Measurements from ENCODE around the gene RBM3.
A peak's percentile ranks its signal among the peaks of the same experiment; 100 is the strongest.

The RBM3 gene

DNA sequence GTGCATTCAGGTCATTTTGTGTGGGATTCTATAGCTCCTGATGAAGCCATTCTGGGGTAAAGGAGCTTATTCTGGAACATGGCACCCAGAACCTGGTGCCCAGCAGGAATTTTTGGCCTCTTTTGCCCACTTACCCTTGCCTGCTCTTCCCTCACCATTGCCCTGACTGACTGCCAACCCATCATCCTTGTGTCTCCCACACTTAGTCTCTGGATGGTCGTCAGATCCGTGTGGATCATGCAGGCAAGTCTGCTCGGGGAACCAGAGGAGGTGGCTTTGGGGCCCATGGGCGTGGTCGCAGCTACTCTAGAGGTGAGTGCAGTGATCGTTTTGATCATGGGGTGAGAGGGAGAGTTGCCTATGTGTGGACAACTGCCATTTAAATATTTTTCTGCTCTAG lies 1.8 kb downstream of the RBM3 start:
- DNase-seq (ENCODE audit: low read depth, low spot score): no peak

DNA sequence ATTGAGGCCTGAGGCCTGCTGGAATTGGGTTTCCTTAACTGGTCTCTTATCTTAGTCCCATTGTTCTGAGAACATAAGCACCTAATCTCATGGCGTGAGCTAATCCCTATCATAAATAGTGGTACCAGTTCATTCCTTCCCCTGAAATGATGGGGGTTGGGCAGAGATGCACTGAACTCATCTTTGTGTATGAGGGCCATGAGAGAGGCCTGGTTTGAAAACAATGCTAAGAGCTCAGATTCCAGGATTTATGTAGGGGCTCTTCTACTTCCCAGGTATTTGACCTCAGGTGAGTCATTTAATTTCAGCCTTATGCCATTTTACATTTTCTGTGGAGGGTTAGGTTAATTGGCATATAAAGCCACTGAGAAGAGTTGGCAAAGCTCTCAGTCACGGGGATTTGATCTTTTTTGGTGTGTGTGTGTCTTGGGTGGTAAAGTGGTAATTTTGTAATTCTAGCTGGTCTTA lies 4.4 kb downstream of the RBM3 start:
- DNase-seq (ENCODE audit: low read depth, low spot score): no peak

DNA sequence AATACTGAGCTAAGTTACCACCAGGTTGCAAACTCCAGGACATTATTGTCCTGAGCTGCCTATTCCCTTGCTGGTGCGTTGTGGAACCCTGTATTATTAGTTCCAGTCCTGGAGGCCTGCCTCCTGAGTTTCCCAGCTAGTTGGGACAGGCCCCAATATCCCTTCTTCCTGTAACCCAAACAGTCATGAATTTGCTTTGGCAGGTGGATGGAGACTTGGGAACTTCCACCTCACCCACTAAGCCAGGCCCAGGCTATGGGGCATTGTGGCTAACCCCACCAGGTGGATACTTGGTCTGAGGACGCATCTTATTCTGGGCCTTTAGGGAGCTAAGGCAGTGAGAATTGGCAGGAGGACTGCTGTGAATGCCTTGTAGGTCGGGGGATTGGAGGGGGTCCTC lies 5.0 kb downstream of the RBM3 start:
- no peak for DNase-seq (ENCODE audit: low read depth, low spot score)

DNA sequence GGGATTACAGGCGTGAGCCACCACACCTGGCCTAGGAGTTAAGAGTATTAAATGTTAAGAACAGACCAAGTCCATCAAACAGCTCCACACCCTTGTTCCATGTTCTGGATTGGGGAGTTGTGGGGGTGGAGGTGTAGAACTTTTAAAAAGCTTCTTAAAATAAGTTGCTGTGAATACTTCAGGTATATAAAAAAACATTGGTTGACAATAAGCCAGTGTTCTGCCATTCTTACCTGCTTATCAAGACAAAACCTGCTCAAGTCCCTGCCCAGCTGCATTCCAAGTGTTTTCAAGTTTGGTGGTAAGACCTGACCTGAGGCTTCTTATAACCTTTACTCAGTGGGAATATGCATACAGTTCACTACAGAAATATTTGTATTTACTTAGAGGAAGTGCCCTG lies 6.4 kb downstream of the RBM3 start:
- DNase-seq (ENCODE audit: low read depth, low spot score): no peak

DNA sequence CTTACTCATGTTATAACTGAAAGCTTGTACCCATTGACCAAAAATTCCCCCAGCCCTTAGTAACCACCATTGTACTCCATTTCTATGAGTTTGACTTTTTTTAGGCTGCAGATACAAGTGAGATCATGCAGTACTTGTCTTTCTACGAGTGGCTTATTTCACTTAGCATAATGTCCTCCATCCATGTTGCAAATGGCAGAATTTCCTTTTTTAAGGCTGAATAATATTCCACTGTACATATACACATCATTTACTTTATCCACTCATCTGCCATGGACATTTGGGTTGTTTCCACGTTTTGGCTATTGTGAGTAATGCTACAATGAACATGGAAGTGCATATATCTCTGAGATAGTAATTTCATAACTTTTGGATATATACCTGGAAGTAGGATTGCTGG lies 10.4 kb downstream of the RBM3 start:
- DNase-seq (ENCODE audit: low read depth, low spot score): no peak

DNA sequence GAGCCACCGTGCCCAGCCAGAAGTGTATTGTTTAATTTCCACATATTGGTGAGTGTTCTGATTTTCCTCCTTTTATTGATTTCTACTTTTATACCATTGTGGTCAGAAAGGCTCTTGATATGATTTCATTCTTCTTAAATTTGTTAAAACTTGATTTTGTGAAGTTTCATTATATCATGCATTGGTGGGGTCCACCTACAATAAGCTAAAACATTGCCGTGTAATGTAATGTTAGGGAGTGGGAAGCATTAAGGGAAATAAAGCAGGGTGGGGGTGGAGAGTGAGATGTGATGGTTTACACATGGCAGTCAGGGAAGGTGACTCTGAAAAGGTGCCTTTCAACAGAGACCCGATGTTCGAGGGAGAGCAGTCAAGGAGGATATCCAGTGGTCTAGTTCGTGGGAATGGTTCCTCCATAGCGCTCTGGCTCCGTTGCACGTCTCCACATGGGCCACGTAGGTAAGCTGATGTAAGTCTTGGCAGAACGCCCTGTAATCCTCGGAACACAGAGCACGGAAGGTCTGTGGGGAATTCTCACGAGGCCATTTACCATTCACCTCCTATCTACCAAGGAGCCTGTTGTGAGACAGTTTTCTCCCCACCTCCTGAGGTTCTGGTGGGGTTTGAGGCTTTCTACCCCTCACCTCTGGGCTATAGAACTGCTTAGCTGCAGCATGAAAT lies 15.3 kb downstream of the RBM3 start:
- no peak for DNase-seq (ENCODE audit: low read depth, low spot score)

DNA sequence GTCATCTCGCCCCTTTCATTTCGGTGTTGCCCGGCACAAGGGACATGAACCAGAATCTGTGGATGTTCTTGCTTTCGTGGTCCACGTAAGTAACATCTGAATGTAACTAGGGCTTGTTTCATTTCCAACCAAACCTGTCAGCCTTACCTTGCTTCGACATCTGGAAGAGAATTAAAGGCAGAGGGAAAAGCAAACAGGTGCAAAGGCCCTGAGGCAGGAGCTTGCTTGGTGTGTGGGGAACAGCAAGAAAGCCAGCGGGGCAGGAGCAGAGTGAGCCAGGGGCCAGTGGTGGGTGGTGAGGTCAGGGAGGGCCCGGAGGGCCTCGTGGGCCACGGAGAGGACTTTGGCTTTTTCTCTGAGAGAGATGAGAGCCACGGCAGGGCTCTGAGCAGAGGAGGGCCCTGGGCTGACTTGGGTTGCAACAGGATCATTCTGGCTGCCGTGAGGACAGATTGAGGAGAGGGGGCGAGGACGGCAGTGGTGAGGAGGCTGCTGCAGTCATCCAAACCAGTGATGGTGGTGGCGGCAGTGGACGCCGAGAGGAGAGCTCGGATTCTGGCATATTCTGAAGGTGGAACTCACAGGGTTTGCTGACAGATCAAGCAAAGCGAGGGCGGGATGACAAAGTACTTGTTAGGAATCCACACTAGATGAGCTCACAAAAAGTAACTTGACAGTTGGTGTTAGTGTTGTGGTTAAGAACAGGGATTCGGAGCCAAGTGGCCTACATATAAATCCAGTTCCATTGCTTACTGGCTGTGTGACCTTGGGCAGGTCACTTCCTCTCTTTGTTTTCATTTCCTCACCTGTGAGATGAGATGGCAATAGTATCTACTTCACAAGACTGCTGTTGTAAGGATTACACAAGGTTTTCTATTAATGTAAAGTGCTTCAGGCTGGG lies 16.2 kb downstream of the RBM3 start:
- no peak for DNase-seq (ENCODE audit: low read depth, low spot score)

DNA sequence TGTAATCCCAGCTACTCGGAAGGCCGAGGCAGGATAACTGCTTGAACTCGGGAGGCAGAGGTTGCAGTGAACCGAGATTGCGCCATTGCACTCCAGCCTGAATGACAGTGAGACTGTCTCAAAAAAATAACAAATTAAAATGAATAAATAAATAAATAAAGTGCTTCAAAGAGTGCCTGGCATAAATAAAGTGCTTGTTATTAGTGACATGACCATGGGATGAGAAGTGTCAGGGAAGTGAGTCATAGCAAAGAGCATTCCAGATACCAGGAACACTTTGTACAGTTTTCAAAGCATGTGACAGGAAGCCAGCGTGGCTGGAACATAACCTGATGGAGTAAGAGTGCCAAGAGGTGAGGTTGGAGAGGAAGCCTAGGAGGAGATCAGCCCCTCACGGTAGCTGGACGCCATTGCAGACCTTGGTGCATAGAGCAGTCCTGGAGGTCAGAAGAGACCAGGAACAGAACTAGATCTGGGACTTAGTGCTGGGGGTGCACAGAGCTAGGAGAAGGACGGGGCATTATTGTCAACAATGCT lies 17.0 kb downstream of the RBM3 start:
- no peak for DNase-seq (ENCODE audit: low read depth, low spot score)

DNA sequence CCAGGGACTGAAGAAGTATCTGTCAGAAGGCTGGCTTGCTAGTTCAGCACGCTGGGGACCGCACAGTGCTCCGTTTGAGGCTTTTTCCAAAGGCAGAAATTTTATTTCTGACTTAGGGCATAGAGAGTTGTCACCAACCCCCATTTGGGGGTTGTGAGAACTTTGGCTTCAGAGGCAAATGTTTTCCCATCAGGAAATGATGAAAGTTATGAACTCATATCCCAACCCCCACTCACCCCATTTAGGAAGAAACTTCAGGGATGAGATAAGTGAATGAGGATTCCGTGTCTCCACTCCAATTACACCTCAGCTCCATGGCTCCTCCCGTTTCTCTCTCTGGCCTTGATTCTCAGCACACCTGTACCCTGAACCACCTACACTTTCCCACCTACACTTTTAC lies 18.7 kb downstream of the RBM3 start:
- DNase-seq (ENCODE audit: low read depth, low spot score): no peak

DNA sequence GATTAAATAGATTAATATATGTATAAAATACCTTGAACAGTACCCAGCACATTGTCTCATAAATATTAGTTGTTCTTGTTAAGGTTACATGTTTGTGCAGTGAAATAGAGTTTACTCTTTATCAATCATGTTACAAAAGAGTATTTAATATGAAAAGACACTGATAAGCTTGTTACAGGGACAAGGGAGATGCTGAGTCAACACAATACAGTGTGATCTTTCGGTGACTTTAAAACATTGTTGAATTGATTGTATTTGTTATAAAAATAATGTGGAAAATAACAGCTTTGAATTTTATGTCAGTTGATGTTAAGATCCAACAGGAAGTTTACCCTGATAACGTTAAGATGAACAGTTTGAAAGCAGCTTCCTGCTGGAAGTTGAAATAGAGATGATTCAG lies 21.6 kb downstream of the RBM3 start:
- DNase-seq (ENCODE audit: low read depth, low spot score): no peak

DNA sequence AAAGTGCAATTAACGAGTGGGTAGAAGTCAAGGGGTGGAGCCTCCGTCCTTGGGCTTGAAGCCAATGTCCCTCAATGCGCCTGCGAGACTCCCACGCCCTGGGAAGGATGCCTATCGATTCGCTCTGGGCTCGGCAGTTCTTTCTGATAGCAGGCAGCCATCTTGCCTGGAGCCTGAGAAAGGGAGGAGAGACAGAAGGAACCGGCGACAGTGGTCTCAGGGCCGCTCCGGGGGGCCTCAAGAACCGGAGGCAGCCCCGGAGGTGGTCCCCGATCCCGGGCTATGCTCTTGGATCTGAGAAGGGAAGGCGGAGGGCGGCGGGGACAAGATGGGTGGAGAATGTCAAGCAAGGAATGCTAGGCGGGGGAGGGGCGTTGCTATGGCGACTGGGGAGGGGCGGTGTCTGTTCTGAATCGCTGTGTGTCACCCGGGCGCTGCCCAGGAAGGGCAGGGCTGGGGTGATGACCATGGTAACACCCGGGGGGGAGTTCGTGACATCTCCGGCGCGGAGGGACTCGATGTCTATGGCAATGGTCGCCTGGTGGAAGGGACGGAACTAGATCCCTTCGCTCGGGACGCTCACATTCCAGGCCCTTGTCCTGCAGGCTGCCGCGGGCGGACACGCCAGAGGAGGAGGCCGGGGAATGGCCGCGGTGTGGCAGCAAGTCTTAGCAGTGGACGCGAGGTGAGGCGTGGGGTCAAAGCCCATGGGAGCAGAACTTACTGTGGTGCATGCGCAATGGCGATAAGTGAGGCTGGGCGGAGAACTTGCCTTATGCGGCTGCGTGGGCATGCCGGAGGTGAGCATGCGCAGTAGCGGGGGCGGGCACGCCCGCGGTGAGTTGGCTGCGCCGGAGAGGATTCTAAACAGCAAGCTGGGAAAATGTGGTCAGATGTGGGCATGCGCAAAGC lies 23.3 kb downstream of the RBM3 start, which contains the start of gene WDR13:
Gene WDR13 (plus strand): TSS at position 140 of the 912 bp plus-strand sequence. CDS start 505 bp downstream, at position 645.
- DNase-seq (ENCODE audit: low read depth, low spot score): peak; percentile 67

DNA sequence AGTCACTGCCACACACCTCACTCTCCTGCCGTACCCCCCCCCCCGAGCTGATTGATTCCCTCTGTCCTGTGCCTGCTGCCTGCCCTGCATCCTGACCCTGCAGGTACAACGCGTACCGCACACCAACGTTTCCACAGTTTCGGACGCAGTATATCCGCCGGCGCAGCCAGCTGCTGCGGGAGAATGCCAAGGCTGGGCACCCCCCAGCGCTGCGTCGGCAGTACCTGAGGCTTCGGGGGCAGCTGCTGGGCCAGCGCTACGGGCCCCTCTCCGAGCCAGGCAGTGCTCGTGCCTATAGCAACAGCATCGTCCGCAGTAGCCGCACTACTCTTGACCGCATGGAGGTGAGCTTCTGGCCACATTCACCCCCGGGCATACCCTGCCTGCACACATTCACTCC lies 24.3 kb downstream of the RBM3 start:
- no peak for DNase-seq (ENCODE audit: low read depth, low spot score)

DNA sequence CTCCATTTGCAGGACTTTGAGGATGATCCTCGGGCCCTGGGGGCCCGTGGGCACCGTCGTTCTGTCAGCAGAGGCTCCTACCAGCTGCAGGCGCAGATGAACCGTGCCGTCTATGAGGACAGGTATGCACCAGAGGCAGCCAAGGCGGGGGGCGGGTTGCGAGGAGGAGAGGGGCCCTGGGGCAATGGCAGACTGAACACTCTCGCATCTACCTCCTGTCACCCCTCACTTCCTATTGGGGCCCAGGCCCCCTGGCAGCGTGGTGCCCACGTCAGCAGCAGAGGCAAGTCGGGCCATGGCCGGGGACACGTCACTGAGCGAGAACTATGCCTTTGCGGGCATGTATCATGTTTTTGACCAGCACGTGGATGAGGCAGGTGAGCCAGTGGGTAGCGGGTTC lies 25.1 kb downstream of the RBM3 start:
- no peak for DNase-seq (ENCODE audit: low read depth, low spot score)

DNA sequence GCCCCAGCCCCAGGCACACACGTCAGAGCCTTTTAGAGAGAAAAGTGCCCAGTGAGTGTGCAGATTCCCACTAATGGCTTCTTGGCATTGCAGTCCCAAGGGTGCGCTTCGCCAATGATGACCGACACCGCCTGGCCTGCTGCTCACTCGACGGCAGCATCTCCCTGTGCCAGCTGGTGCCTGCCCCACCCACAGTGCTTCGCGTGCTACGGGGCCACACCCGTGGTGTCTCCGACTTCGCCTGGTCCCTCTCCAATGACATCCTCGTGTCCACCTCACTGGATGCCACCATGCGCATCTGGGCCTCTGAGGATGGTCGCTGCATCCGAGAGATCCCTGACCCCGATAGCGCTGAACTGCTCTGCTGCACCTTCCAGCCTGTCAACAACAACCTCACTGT lies 25.9 kb downstream of the RBM3 start:
- DNase-seq (ENCODE audit: low read depth, low spot score): no peak

DNA sequence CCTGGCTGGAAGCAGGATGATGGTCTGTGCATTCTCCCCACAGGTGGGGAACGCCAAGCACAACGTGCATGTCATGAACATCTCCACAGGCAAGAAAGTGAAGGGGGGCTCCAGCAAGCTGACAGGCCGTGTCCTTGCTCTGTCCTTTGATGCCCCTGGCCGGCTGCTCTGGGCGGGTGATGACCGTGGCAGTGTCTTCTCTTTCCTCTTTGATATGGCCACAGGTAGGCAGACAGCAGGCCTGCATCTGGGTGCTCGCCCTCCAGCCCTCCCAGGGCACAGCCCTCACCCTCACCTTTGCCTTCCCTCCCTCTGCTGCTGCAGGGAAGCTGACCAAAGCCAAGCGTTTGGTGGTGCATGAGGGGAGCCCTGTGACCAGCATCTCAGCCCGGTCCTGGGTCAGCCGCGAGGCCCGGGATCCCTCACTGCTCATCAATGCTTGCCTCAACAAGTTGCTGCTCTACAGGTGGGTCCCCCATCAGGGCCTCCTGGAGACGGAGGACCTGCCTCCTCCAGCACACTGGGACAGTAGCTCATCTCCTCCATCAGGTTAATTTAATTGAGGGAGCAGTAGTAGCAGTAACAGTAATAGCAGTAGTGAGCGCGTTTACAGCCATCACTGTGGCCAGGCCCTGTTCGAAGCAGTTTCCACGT lies 27.6 kb downstream of the RBM3 start:
- no peak for DNase-seq (ENCODE audit: low read depth, low spot score)

DNA sequence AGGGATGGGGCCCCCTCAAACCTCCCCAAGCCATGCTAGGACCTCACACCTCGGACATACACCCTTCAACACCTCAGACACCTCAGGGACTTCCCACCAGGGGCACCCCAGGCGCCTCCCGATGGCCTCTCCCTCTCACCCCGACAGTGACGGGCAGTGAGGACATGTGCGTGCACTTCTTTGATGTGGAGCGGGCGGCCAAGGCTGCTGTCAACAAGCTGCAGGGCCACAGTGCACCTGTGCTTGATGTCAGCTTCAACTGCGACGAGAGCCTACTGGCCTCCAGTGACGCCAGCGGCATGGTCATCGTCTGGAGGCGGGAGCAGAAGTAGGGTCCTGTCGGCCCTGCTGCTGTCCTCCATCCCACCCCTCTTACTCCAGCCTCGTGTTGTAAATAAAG lies 30.4 kb downstream of the RBM3 start:
- no peak for DNase-seq (ENCODE audit: low read depth, low spot score)

DNA sequence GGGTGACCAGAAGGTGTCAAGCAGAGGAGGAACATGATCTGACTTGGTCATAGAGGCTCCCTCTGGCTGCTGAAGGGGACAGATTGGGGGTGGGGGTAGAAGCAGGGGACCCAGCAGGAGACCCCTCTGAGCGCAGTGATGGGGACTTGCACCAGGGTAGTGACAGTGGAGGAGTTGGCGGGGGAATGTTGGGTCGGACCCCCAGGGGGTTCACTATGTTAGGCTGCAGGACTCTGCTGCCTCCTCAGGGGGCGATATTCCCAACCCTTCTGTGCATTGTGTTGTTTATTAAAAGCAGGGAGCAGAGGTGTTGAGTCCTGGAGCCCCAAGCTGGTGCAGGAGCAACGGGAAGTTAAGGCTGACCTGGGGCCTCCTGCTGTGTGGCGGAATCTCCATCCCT lies 31.8 kb downstream of the RBM3 start:
- DNase-seq (ENCODE audit: low read depth, low spot score): no peak

DNA sequence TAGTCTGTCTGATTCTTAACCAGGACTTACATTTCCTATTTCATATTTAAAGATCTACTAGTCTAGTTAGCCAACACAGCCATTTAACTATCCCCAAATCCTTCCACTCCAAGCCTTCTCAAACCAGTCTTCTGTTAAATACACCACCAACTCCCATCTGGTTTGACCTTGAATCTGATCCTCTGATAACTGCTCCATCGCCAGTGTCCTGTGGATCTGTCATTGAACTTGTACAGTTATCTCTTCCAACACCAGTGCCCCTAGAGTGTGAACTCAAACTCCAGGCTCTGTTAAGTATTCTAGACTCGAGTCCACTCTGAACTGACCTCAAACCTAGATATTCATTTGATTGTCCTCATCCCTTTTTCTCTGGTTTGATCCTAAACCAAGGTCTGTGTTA lies 37.4 kb downstream of the RBM3 start:
- no peak for DNase-seq (ENCODE audit: low read depth, low spot score)

DNA sequence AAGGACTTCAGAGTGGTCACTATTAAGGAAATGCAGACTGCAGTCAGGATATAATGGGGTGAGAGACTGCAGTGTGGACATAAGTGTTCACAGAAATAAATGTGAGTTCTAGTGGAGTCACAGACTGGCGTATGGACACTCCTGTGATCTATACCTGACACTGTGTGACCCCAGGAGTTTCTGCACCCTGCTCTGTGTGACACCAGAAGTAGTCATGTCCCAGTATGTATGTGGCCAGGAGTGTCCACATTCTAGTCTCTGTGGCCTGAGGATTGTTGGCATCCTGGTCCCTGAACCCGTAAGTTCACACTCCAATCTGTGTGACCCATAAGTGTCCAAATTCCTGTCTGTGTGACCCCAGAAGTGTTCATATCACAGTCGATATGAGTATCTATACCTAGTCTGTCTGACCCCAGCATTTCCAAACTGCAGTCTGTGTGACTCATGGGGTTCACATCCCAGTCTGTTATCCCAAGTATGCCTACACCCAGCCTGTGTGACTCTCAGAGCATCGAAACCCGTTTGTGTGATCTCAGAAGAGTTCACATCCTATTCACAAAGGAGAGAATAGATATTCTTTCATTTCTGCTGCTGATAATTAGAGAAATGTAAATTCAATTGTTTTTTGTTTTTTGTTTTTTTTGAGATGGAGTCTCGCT lies 39.3 kb downstream of the RBM3 start:
- DNase-seq (ENCODE audit: low read depth, low spot score): no peak

DNA sequence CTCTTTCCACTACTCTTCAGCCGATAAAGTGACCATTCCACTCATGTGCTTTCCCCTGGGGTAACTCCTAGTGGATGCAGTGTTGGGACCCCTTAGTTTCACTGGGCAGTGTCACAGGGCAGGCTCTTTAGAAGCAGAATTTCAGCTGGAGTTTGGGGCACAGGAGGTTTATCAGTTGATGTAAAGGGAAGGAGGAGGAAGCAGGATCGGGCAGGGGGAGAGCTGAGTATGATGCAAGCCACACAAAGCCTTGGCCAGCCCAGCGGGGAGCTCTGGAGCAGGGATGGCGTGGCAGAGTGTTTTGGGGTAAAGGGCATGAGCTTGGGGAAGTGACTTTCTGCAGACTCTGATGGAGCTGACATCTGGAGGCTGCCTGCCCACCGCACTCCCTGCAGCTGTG lies 42.3 kb downstream of the RBM3 start:
- no peak for DNase-seq (ENCODE audit: low read depth, low spot score)
